ENCODE results near the gene SLC6A2. TPM values are rescaled to one million over a fixed set of nuclear protein-coding genes. Genes with fewer than 3 reads are reported as not detected.

The SLC6A2 gene
- total RNA-seq, 1 donor from 2014 or later, result not detected

- Histone ChIP-seq H3K9me3 (ENCODE audit: low read depth) (no peaks in the 10 kb centered on the region), H3K79me2 (ENCODE audit: low read depth) (no peaks in the 10 kb centered on the region), H3F3A (ENCODE audit: low read depth) (no peaks in the 10 kb centered on the region), H2AFZ (replicated peaks) (no peak overlapping the region), H3K4me3 (no peak overlapping the region), H3K4me2 (no peak overlapping the region), H3K4me1 (no peaks in the 10 kb centered on the region), H3K36me3 (no peaks in the 10 kb centered on the region), H3K9ac (no peak overlapping the region), H3K27me3 (no peaks in the 10 kb centered on the region), H3K27ac (no peak overlapping the region), H4K20me1 (ENCODE audit: low read depth) (no peaks in the 10 kb centered on the region)
- TF ChIP-seq CTCF (IDR thresholded peaks at IDR 0.05) (no peak), EZH2phosphoT487 (IDR thresholded peaks at IDR 0.05) (no peak), EZH2 (IDR thresholded peaks at IDR 0.05) (no peak)
- no peak for DNase-seq (ENCODE audit: low spot score)
- Mint-ChIP-seq H3K27me3 (ENCODE audit: insufficient read depth, low read depth) (peaks cover 9% of the 10 kb centered on the region), H3K36me3 (no peaks in the 10 kb centered on the region), H3K4me3 (no peak overlapping the region), H3K4me1 (no peaks in the 10 kb centered on the region), H3K27ac (no peak overlapping the region), H3K9me3 (no peaks in the 10 kb centered on the region)
These were observed 22.5 kb downstream of the SLC6A2 start for GRCh38 chr16:55678161-55678821.

- no peak for DNase-seq (ENCODE audit: low spot score)
- no peak overlapping the region for H3K4me3 Mint-ChIP-seq
- no peak overlapping the region for H3K9ac ChIP-seq
- H3K27ac ChIP-seq, result no peak overlapping the region
- H3K4me1 ChIP-seq, result no peaks in the 10 kb centered on the region
- no peaks in the 10 kb centered on the region for H3K9me3 Mint-ChIP-seq
- H3K36me3 ChIP-seq, result no peaks in the 10 kb centered on the region
- H3K79me2 ChIP-seq (ENCODE audit: low read depth), result no peaks in the 10 kb centered on the region
- no peak for TF ChIP-seq CTCF (IDR thresholded peaks at IDR 0.05)
- no peak for TF ChIP-seq EZH2phosphoT487 (IDR thresholded peaks at IDR 0.05)
- no peak for TF ChIP-seq EZH2 (IDR thresholded peaks at IDR 0.05)
- no peaks in the 10 kb centered on the region for H3K4me1 Mint-ChIP-seq
- H3K4me3 ChIP-seq, result no peak overlapping the region
- peaks cover 7% of the 10 kb centered on the region for H3K27me3 Mint-ChIP-seq (ENCODE audit: insufficient read depth, low read depth)
- no peaks in the 10 kb centered on the region for H3K27me3 ChIP-seq
- no peak overlapping the region for H3K27ac Mint-ChIP-seq
- H3K4me2 ChIP-seq, result no peak overlapping the region
- no peaks in the 10 kb centered on the region for H3K36me3 Mint-ChIP-seq
- no peaks in the 10 kb centered on the region for H3K9me3 ChIP-seq (ENCODE audit: low read depth)
- no peak overlapping the region for H2AFZ ChIP-seq (replicated peaks)
- H3F3A ChIP-seq (ENCODE audit: low read depth), result no peaks in the 10 kb centered on the region
- no peaks in the 10 kb centered on the region for H4K20me1 ChIP-seq (ENCODE audit: low read depth)
These were observed 26.3 kb downstream of the SLC6A2 start for GRCh38 chr16:55682086-55682485.

- Histone ChIP-seq H3K4me2 (no peak overlapping the region), H3K9me3 (ENCODE audit: low read depth) (no peaks in the 10 kb centered on the region), H2AFZ (replicated peaks) (no peak overlapping the region), H3K27me3 (no peaks in the 10 kb centered on the region), H3K36me3 (no peaks in the 10 kb centered on the region), H3K79me2 (ENCODE audit: low read depth) (no peaks in the 10 kb centered on the region), H4K20me1 (ENCODE audit: low read depth) (no peaks in the 10 kb centered on the region), H3K9ac (no peak overlapping the region), H3K27ac (no peak overlapping the region), H3F3A (ENCODE audit: low read depth) (no peaks in the 10 kb centered on the region), H3K4me1 (no peaks in the 10 kb centered on the region), H3K4me3 (no peak overlapping the region)
- no peaks in the 10 kb centered on the region for H3K9me3 Mint-ChIP-seq
- H3K4me1 Mint-ChIP-seq, result no peaks in the 10 kb centered on the region
- no peaks in the 10 kb centered on the region for H3K36me3 Mint-ChIP-seq
- peaks cover 7% of the 10 kb centered on the region for H3K27me3 Mint-ChIP-seq (ENCODE audit: insufficient read depth, low read depth)
- TF ChIP-seq EZH2phosphoT487 (IDR thresholded peaks at IDR 0.05) (no peak), CTCF (IDR thresholded peaks at IDR 0.05) (no peak), EZH2 (IDR thresholded peaks at IDR 0.05) (no peak)
- no peak overlapping the region for H3K4me3 Mint-ChIP-seq
- no peak for DNase-seq (ENCODE audit: low spot score)
- H3K27ac Mint-ChIP-seq, result no peak overlapping the region
These were observed 30.2 kb downstream of the SLC6A2 start for GRCh38 chr16:55685973-55686372.

Data from neural progenitor cell (in vitro differentiated cells).